ENCODE measurements around the gene SLC26A2.

SLC26A2 gene

DNA sequence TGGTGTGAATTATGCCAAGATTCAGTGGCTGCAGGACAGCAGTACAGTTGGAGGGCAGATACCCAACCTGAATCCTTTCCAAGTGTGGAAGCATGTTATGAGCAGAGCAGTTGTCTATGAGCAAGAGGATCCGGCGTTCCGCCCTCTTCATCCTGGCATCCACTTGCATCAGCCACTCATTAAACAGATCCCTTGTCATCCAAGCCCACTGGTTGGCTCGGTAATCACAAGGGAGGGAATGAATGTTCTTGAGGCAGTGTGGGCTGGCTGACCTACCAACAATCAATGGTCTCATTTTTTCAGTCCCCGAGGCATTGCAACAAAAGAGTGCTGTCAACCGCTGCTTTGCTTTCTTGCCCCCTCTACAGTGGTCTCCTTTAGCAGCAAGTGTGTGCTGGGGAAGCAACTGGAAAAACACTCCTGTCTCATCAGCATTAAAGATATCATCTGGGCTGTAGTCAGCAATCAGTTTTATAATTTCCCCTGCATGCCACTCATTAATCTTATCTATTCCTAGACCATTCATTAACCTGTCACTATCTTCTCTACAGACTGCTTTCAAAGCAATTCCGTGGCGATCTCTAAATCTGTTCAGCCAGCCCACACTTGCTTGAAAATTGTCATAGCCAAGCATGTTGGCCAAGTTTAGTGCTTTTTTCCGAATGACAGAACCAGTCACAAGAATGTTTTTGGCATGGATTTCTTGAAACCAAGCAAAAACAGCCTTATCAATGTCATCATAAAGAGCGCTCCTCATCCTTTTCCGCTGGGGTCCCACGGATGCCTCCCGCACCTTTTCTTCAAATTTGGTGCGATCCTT is 35.0 kb downstream of the SLC26A2 start:
- Histone ChIP-seq H3K27ac (ENCODE audit: insufficient read depth in 1 of 2, low read depth in 1 of 2, low read length in 2 of 2, poor library complexity in 1 of 2, severe bottlenecking in 2 of 2) (no peak overlapping the region), H3K4me1 (ENCODE audit: control extremely low read depth in 1 of 4, control insufficient read depth in 4 of 4, insufficient read depth in 4 of 4, low read length in 3 of 4) (peaks cover 0 to 11% (median 10%) of the 10 kb centered on the region in 4 experiments), H3K36me3 (ENCODE audit: control insufficient read depth in 4 of 4, insufficient read depth in 4 of 4, low read length in 3 of 4) (peaks cover 0 to 13% (median 8%) of the 10 kb centered on the region in 4 experiments), H3K4me3 (ENCODE audit: control insufficient read depth in 1 of 7, extremely low read depth in 1 of 7, insufficient read depth in 4 of 7, low read depth in 2 of 7, low read length in 6 of 7) (no peak overlapping the region), H3K9me3 (ENCODE audit: control extremely low read depth in 1 of 5, control insufficient read depth in 4 of 5, insufficient read depth in 2 of 5, low read depth in 1 of 5, low read length in 4 of 5) (no peaks in the 10 kb centered on the region), H3K27me3 (replicated peaks in 2 of 5; ENCODE audit: control insufficient read depth in 4 of 5, insufficient read depth in 5 of 5, low read length in 4 of 5) (no peaks in the 10 kb centered on the region)
- no peak for DNase-seq
- 99% methylated on average over 8 of the region's 14 CpGs for WGBS (ENCODE audit: insufficient coverage)
- POLR2A ChIA-PET, result no interaction called here
- CTCF ChIA-PET, result interaction anchor here (1.0 to 2.6 kb wide), 6 partner anchors 25 to 164 kb away, joined by 3 to 21 read pairs (median 6); no protein-coding TSS in a partner anchor

- 96% methylated on average over 5 of the region's 6 CpGs for WGBS (ENCODE audit: insufficient coverage)
- Histone ChIP-seq H3K4me3 (ENCODE audit: control insufficient read depth in 1 of 7, extremely low read depth in 1 of 7, insufficient read depth in 4 of 7, low read depth in 2 of 7, low read length in 6 of 7) (no peak overlapping the region), H3K4me1 (ENCODE audit: control extremely low read depth in 1 of 4, control insufficient read depth in 4 of 4, insufficient read depth in 4 of 4, low read length in 3 of 4) (peaks cover 1 to 17% (median 14%) of the 10 kb centered on the region in 4 experiments), H3K27ac (ENCODE audit: insufficient read depth in 1 of 2, low read depth in 1 of 2, low read length in 2 of 2, poor library complexity in 1 of 2, severe bottlenecking in 2 of 2) (no peak overlapping the region), H3K9me3 (ENCODE audit: control extremely low read depth in 1 of 5, control insufficient read depth in 4 of 5, insufficient read depth in 2 of 5, low read depth in 1 of 5, low read length in 4 of 5) (no peaks in the 10 kb centered on the region), H3K36me3 (ENCODE audit: control insufficient read depth in 4 of 4, insufficient read depth in 4 of 4, low read length in 3 of 4) (peaks cover 0 to 13% (median 8%) of the 10 kb centered on the region in 4 experiments), H3K27me3 (replicated peaks in 2 of 5; ENCODE audit: control insufficient read depth in 4 of 5, insufficient read depth in 5 of 5, low read length in 4 of 5) (no peaks in the 10 kb centered on the region)
- ChIA-PET POLR2A (no interaction called here), CTCF (interaction anchor here (0.9 to 2.6 kb wide), 11 partner anchors 11 to 375 kb away, joined by 3 to 21 read pairs (median 3); no protein-coding TSS in a partner anchor)
- DNase-seq, result no peak
These were observed 35.8 kb downstream of the SLC26A2 start for GRCh38 chr5:149996205-149996890.

DNA sequence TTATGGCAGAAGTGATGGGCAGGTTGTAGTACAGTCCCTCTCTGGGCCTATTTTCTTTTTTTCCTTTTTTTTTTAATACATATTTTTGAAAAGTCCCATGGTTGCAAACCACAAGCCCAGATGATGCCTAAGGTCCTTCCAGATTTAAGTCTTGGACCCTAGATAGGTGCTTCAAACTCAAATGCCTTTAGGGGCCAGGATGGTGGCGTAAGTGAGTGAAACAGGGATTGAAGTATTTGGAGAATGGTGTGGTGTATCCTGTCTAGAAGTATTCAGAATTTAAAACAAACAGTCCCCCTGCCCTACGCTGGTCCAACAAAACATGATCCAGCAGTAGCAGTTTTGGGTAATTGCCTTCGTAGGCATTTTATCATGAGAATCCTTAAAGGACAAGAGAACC is 37.7 kb downstream of the SLC26A2 start:
- POLR2A ChIA-PET, result interaction anchor here (0.6 kb wide), 1 partner anchor 367 kb away, joined by 3 read pairs; no protein-coding TSS in a partner anchor

DNA sequence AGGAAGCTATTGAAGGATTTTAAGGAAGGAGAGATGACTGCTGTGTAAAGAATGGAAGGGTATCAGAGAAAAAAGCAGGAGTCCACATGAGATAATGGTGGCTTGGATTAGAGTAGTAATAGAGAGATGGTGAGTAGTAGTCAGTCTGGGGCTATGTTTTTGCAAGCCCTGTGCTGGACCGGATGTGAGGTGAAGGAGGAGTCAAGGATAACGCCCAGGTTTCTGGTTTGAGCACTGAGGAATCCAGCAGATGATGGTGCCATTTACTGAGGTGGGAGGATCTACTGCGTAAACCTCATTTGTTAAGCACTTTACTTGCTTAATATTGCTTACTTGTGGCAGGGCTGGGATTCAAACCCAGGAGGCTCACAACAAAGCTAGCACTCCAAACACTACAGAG is 38.8 kb downstream of the SLC26A2 start:
- Histone ChIP-seq H3K4me3 (ENCODE audit: control insufficient read depth in 1 of 7, extremely low read depth in 1 of 7, insufficient read depth in 4 of 7, low read depth in 2 of 7, low read length in 6 of 7) (peak overlapping the region in 5 of 7 experiments; percentile 85 to 93 (median 91)), H3K27me3 (replicated peaks in 2 of 5; ENCODE audit: control insufficient read depth in 4 of 5, insufficient read depth in 5 of 5, low read length in 4 of 5) (no peaks in the 10 kb centered on the region)

More for the DNA sequence above, 37.7 kb downstream of the SLC26A2 start:
- no peak overlapping the region for H3K27ac ChIP-seq (ENCODE audit: insufficient read depth in 1 of 2, low read depth in 1 of 2, low read length in 2 of 2, poor library complexity in 1 of 2, severe bottlenecking in 2 of 2)
- H3K4me3 ChIP-seq (ENCODE audit: control insufficient read depth in 1 of 7, extremely low read depth in 1 of 7, insufficient read depth in 4 of 7, low read depth in 2 of 7, low read length in 6 of 7), result no peak overlapping the region
- CTCF ChIA-PET, result interaction anchor here (2.6 kb wide), 1 partner anchor 164 kb away, joined by 21 read pairs; no protein-coding TSS in a partner anchor
- peaks cover 0 to 13% (median 9%) of the 10 kb centered on the region in 4 experiments for H3K36me3 ChIP-seq (ENCODE audit: control insufficient read depth in 4 of 4, insufficient read depth in 4 of 4, low read length in 3 of 4)
- H3K9me3 ChIP-seq (ENCODE audit: control extremely low read depth in 1 of 5, control insufficient read depth in 4 of 5, insufficient read depth in 2 of 5, low read depth in 1 of 5, low read length in 4 of 5), result no peaks in the 10 kb centered on the region
- no peak for DNase-seq
- H3K4me1 ChIP-seq (ENCODE audit: control extremely low read depth in 1 of 4, control insufficient read depth in 4 of 4, insufficient read depth in 4 of 4, low read length in 3 of 4), result peaks cover 11 to 33% (median 30%) of the 10 kb centered on the region in 4 experiments
- H3K27me3 ChIP-seq (replicated peaks in 2 of 5; ENCODE audit: control insufficient read depth in 4 of 5, insufficient read depth in 5 of 5, low read length in 4 of 5), result no peaks in the 10 kb centered on the region
- WGBS (ENCODE audit: insufficient coverage), result 92% methylated on average over 3 of the region's 3 CpGs

GRCh38 chr5:149999866-150000255 is 39.3 kb downstream of the SLC26A2 start:
- Histone ChIP-seq H3K4me3 (ENCODE audit: control insufficient read depth in 1 of 7, extremely low read depth in 1 of 7, insufficient read depth in 4 of 7, low read depth in 2 of 7, low read length in 6 of 7) (peak overlapping the region; percentile 82 to 93 (median 89)), H3K27ac (ENCODE audit: insufficient read depth in 1 of 2, low read depth in 1 of 2, low read length in 2 of 2, poor library complexity in 1 of 2, severe bottlenecking in 2 of 2) (peak overlapping the region; percentile 61 to 87), H3K4me1 (ENCODE audit: control extremely low read depth in 1 of 4, control insufficient read depth in 4 of 4, insufficient read depth in 4 of 4, low read length in 3 of 4) (peaks cover 11 to 33% (median 30%) of the 10 kb centered on the region in 4 experiments), H3K36me3 (ENCODE audit: control insufficient read depth in 4 of 4, insufficient read depth in 4 of 4, low read length in 3 of 4) (peaks cover 2 to 17% (median 15%) of the 10 kb centered on the region in 4 experiments), H3K27me3 (replicated peaks in 2 of 5; ENCODE audit: control insufficient read depth in 4 of 5, insufficient read depth in 5 of 5, low read length in 4 of 5) (no peaks in the 10 kb centered on the region), H3K9me3 (ENCODE audit: control extremely low read depth in 1 of 5, control insufficient read depth in 4 of 5, insufficient read depth in 2 of 5, low read depth in 1 of 5, low read length in 4 of 5) (no peaks in the 10 kb centered on the region)
- ChIA-PET POLR2A (interaction anchor here (0.7 kb wide), 1 partner anchor 40 kb away, joined by 3 read pairs; no protein-coding TSS in a partner anchor), CTCF (interaction anchor here (1.0 to 2.3 kb wide), 5 partner anchors 9 to 170 kb away, joined by 5 to 10 read pairs (median 6); no protein-coding TSS in a partner anchor)
- DNase-seq, result no peak
- 37% methylated on average over 6 of the region's 7 CpGs for WGBS (ENCODE audit: insufficient coverage)

More for the DNA sequence above, 38.8 kb downstream of the SLC26A2 start:
- no peaks in the 10 kb centered on the region for H3K9me3 ChIP-seq (ENCODE audit: control extremely low read depth in 1 of 5, control insufficient read depth in 4 of 5, insufficient read depth in 2 of 5, low read depth in 1 of 5, low read length in 4 of 5)
- POLR2A ChIA-PET, result no interaction called here
- peaks cover 11 to 33% (median 30%) of the 10 kb centered on the region in 4 experiments for H3K4me1 ChIP-seq (ENCODE audit: control extremely low read depth in 1 of 4, control insufficient read depth in 4 of 4, insufficient read depth in 4 of 4, low read length in 3 of 4)
- CTCF ChIA-PET, result interaction anchor here (0.8 to 2.3 kb wide), 4 partner anchors 8 to 163 kb away, joined by 3 to 10 read pairs (median 6); no protein-coding TSS in a partner anchor
- peaks cover 0 to 12% (median 11%) of the 10 kb centered on the region in 4 experiments for H3K36me3 ChIP-seq (ENCODE audit: control insufficient read depth in 4 of 4, insufficient read depth in 4 of 4, low read length in 3 of 4)
- DNase-seq, result no peak
- WGBS (ENCODE audit: insufficient coverage), result 94% methylated on average over 3 of the region's 3 CpGs
- no peak overlapping the region for H3K27ac ChIP-seq (ENCODE audit: insufficient read depth in 1 of 2, low read depth in 1 of 2, low read length in 2 of 2, poor library complexity in 1 of 2, severe bottlenecking in 2 of 2)

DNA sequence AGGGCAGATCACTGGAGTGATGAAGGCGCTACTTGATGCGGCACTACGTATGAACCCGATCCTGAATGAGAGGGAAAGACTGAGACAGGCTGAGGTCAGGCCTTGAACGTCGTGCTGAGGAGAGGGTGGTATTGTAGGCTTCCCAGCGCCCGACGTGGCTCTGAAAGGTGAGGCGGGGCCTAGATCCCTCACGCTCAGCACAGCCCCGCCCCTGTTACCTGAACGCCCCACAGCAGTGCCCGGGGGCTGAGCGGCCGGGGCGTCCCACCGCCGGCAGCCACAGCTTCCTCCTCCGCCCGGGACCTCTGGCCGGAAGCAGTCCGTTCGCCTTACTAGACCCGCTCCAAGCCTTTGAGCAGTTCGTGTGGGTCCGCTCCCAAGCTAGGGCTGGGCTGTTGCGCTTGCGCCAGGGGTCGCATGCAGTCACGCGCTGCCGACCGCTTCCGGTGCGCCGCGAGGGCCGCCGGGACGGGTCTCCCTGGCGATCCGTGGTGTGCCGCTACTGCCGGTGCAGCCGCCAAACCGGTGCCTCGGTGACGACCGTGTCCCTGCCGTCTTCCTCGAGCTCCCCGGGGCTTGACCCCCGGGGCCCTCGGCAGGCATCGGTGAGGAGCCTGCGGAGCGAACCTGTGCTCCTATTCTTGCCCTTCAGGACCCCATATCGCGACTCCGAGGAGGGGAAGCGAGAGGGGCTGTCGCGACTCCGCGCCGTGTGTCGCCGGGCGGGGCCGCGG is 39.9 kb downstream of the SLC26A2 start, which contains the start of the genes HMGXB3 and TIGD6:
HMGXB3 (plus strand) TSS at position 484 of the 734 bp plus-strand sequence. CDS start 4,114 bp downstream, outside the sequence.
TIGD6 (minus strand) TSS at position 399 of the 734 bp plus-strand sequence. CDS start 4,306 bp downstream, outside the sequence.
- Histone ChIP-seq H3K36me3 (ENCODE audit: control insufficient read depth in 4 of 4, insufficient read depth in 4 of 4, low read length in 3 of 4) (peaks cover 4 to 17% (median 11%) of the 10 kb centered on the region in 4 experiments), H3K27ac (ENCODE audit: insufficient read depth in 1 of 2, low read depth in 1 of 2, low read length in 2 of 2, poor library complexity in 1 of 2, severe bottlenecking in 2 of 2) (peak within 1 kb of the TSS; percentile 61 to 87), H3K27me3 (replicated peaks in 2 of 5; ENCODE audit: control insufficient read depth in 4 of 5, insufficient read depth in 5 of 5, low read length in 4 of 5) (no peaks in the 10 kb centered on the region), H3K4me1 (ENCODE audit: control extremely low read depth in 1 of 4, control insufficient read depth in 4 of 4, insufficient read depth in 4 of 4, low read length in 3 of 4) (peaks cover 11 to 33% (median 30%) of the 10 kb centered on the region in 4 experiments), H3K9me3 (ENCODE audit: control extremely low read depth in 1 of 5, control insufficient read depth in 4 of 5, insufficient read depth in 2 of 5, low read depth in 1 of 5, low read length in 4 of 5) (no peaks in the 10 kb centered on the region), H3K4me3 (ENCODE audit: control insufficient read depth in 1 of 7, extremely low read depth in 1 of 7, insufficient read depth in 4 of 7, low read depth in 2 of 7, low read length in 6 of 7) (peak within 1 kb of the TSS; percentile 82 to 93 (median 89))
- under 1% methylated on average over 58 of the region's 72 CpGs for WGBS (ENCODE audit: insufficient coverage)
- DNase-seq, result peak; percentile 93 to 98 (median 96)
- CTCF ChIA-PET, result interaction anchor here (0.8 to 2.3 kb wide), 8 partner anchors 9 to 170 kb away, joined by 3 to 10 read pairs (median 5); no protein-coding TSS in a partner anchor
- POLR2A ChIA-PET, result interaction anchor here (0.7 kb wide), 1 partner anchor 41 kb away, joined by 3 read pairs; no protein-coding TSS in a partner anchor
